ENCODE data around the gene MYO7B.

MYO7B gene

DNA sequence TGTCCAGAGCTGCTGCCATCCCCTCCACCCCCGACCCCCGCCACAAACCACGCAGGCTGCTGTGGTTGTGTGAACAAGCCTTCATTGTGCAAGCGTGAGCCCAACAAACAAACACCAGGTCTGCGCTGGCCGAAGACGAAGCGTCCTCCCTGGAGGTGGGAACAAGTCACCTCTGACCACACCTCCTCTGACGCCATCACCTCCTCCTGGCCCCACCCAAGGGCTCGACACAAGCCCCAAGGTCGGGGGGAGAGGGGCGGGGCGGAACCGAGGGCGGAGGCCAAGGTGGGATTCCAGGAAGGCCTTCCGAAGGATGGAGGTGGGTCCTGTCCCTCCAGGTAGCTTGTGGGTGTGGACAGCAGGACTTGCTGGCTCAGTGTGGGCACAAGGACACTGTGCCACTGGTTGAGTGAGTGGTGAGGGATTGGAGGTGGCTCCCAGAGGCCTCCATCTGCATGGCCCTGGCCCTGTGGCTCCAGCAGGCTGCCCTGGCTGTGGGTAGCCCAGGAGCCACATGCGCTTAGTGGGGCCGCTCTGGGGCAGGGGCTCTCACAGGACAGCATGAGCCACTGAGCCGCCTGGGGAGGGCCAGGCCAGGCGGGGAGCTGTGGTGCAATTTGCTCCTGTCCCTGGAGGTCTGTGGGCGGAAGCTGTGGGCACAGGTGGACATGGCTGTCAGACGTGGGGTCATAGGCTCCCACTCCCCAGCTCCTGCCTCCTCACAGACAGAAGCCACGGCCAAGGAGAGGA, 103.1 kb downstream of the MYO7B start:
- DNase-seq (ENCODE audit: low spot score), result no peak

DNA sequence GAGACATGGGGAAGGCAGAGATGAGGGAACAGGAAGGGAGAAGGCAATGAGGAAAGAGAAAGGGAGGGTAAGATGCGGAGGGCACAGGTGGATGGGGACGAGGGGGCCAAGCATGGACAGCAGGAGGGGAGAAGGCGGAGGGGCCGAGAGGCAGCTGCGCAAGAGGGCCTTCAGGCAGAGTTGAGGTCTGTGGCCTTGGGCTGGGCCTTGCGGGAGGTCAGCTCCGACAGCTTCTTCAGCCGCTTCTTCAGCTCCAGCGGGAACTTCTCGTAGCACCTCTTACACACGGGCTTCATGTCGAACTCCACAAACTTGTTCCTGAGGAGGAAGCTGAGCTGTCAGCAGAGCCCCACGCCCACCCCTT, 103.6 kb downstream of the MYO7B start:
- DNase-seq (ENCODE audit: low spot score), result no peak

DNA sequence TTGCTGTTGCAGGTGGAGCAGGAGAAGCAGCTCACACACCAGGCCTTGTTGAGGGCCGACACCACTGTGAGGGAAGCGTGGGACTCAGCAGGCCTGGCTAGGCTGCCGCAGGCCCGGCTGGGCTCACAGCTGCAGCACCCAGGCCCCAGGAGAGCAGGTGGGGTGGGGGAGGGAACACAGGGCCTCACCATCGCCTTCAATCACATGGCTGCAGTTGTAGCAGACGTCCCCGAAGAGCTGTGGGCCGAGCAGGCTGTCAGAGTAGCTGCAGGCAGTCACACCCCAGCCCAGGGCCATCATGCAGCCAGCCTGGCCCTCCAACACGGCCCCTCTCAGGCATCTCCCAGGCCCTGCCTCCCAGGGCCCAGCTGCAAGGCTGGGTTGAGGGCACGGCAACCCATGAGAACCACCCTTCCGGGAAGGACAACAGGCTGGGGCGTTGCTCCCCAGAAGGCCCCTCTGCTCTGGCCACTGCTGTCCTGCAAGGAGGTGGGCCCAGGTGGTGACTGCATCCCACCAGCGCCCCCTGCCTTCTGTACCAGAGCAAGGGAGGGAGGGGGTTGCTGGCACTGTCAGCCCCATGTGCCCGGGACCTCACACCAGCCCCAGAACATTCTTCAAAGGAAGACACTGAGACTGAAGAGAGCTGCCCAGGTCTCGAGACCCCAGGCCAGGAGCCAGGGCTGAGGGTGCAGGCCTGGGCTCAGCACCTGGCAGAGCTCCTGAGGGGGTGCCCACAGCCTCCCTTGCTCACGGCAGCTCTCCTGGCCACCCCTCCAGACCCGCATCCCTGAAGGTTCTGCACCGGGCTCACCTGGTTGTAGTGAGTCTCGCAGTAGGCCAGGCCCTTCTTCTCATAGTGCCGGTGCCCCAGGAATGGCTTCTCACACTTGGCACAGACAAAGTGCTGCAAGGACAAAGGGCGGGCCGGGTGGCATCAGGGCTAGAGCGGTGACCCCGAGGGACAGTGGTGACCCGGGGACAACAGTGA, 104.9 kb downstream of the MYO7B start:
- peak; percentile 64 for DNase-seq (ENCODE audit: low spot score)

DNA sequence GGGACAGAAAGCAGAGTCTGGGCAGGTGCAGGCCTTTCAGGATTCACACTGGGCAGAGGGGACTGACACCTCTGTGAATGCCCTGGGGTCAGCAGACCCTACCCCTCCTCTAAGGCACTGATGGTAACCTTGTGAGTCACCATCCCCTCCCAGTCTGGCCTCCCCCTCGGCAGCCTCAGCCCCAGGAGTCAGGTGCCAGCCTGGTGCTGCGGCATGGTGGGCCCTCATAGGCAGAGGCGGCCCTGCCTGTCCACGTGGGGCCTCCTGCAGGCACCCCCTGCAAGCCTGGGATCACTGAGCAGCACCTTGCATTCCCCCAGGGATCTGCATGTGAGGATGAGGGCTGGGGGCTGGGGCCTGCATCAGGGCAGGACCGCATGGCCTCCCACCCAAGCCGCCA, 105.7 kb downstream of the MYO7B start:
- no peak for DNase-seq (ENCODE audit: low spot score)

DNA sequence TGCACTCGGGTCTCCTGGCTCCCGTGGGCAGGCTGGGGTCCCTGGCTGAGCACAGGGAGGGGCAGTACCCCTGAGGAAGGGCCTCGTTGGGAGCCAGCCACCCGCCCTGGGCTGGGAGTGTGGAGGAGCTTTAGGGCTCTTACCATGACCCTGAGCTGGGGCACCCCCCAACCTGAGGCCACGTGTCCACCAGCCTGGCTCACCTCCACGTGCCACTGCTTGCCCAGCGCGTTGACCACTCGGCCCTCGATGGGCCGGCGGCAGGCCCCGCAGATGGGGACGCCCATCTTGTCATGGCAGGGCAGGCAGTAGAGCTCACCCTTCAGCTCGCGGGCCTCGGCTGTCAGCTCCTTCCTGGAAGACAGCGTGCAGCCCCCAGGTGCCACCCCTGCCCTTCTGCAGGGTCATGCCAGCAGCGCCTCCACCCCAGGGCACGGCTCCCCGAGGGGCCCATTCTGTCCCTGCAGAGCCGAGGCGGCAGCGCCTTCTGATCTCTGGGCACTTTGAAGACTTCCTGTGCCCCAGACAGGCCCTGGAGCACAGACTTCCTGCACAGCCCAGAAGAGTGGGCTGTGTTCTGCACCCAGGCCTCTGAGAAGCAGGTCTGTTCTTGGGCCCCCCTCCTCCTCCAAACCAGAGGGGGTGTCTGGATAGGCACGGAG, 106.5 kb downstream of the MYO7B start:
- DNase-seq (ENCODE audit: low spot score), result no peak

DNA sequence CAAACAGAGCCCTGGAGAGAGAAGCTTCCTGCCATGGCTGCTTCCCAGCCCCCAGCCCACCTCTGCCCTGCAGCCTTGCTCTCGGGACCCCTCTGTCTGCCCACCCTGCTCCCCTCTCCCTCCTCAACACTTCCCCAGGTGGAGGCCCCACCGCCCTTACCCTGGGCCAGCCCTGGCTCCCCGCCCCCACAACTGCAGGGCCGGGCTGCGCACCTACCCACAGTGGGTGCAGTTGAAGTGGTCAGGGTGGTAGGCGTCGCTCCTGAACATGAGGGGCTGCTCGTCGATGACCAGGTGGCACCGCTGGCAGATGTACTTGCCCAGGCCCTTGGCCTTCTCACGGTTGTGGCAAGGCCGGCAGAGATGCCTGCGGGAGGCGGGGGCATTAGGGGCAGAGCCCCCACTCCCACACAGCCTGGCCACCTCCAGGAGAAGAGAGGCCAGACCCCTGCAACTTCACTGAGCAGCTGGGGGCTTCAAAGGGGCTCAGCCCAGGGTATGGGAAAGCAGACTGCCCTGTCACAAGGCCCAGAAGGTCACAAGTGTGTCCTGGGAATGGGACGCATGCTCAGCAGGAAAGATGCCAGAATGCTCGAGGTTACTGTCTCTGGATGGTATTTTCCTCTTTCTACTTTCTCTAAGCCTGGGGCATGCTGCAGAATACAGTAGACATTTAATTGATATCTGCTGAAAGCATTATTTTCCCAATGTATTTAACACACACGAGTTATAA, 107.4 kb downstream of the MYO7B start:
- DNase-seq (ENCODE audit: low spot score), result no peak

DNA sequence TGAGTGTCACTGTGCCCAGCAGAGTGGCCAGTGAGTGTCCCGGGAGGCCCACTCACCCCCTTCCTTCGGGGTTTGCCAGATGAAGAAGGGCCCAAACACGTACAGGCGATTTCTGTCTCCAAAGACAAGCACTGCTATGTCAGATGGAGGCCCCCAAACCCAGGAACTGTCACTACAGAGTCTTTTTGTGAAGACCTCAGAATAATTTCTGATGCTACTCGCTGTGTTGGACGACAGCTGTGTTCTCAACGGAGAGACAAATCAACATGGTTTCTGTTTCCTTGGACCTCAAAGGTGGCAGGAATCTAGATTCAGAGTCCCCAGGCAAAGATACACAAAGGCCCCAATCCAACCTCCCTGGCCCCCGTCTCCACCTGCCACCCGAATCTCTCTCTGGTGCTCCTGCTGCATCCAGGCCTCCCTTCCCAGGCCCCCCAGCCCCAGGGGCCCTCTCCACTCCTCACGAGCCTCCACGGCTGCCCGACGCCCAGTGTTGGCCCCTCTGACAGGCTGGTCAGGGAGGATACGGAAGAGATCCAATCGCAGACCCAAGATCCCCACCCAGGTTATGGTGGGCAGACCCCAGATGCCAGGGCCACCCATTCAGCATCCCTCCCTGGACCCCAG, 108.1 kb downstream of the MYO7B start:
- no peak for DNase-seq (ENCODE audit: low spot score)

DNA sequence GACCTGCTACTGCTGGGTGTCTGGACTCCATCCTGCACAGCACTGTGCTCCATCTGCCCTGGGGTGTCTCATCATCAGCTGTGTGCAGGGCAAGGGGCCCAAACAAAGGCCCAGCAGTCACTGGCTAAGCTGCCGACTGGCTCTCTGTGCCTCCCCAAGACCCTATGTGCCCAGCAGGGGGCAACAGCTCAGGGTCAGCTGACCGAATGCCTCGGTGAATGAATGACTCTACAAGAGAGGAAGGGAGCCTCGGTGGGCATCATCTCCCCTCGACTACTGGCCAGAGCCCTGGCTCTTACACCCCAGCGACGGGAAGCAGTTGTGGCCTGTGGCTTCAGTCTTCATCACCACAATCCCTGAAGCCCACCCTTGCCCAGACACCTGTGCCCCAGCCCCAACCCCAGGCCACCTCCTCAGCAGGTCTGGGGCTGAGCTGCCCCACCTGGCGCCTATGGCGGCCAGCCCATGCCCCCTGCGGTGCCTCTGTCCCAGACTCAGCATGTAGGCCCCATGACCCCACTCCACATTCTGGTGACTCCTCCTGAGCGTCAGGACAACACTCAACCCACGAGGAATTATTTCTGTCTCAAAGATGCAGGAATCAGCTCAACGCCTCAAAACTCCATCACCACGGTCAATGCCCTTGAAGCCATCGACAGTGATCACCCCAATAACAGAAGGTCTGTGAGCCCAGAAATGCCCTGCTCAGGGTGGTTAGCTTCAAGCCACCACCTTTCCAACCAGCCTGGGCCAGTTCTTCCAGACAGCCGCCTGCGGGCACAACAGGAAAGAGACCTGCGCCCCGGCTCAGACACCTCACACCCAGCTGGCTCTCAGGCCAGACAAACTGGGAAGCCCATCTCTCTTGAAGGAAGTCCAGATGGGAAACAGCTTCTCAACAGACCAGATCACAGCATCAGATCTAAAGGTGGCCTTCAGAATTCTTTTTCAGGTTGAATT, 108.9 kb downstream of the MYO7B start:
- DNase-seq (ENCODE audit: low spot score), result no peak

DNA sequence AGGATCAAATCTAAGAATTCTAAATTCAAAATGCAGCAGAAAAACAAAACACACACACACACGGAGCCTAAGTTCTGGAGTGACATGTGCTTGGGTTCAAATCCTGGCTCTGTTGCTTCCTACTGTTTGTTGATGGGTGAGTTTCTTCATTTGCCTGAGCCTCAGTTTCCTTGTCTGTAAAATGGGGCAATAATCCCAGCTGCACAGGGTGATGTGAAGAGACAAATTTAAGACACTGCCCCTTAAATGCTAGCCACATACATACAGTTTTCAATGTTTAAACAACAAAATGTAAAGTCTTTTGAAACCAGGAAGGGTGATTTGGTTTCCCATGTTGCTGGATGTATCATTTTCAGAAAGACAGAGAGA, 109.5 kb downstream of the MYO7B start:
- DNase-seq (ENCODE audit: low spot score), result no peak

DNA sequence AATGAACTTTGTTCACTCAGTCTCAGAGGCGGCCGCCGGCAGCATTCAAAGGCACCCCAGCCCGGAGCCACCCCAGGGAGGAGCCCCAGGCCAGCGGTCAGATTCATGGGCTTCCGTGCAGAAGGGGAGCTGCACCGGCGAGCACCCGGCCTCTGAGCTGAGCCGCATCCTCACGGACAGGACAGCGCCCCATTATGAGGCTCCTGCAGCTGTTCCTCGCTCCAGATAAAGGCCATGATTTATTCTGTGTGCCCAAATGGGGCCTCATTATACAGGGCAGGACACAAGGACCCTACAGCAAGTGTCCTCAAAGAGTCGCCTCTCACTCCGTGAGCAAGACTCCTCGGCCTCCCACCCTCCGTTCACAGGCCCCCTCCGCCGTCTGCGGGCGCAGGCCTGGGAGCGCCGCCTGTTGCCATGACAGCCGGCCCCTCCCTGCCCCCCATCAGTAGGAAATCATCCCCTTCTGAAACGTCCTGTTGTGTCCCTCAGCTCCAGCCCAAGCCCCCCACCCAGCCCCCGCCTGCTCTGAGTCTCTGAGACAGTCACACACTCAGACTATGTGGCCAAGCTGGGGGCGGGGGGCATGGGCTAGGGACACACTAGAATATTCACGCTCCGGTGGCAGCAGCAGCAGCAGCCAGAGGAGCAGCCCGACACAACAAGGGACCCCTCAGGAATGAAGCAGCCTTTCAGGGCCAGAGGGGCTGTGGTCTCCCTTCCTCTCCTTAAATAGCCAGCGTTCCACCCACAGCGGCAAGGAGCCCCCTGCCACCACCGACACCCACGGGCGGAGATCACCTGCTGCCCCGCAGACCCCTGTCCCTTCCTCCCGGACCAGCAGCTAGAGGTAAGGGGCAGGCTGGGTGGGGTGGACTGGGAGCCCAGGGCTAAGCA, 110.2 kb downstream of the MYO7B start, which contains the start of gene GPR17:
TSS of gene GPR17 (plus strand) at position 759 of the 897 bp plus-strand sequence. CDS start 4,583 bp downstream, outside the sequence.
- no peak for DNase-seq (ENCODE audit: low spot score)

DNA sequence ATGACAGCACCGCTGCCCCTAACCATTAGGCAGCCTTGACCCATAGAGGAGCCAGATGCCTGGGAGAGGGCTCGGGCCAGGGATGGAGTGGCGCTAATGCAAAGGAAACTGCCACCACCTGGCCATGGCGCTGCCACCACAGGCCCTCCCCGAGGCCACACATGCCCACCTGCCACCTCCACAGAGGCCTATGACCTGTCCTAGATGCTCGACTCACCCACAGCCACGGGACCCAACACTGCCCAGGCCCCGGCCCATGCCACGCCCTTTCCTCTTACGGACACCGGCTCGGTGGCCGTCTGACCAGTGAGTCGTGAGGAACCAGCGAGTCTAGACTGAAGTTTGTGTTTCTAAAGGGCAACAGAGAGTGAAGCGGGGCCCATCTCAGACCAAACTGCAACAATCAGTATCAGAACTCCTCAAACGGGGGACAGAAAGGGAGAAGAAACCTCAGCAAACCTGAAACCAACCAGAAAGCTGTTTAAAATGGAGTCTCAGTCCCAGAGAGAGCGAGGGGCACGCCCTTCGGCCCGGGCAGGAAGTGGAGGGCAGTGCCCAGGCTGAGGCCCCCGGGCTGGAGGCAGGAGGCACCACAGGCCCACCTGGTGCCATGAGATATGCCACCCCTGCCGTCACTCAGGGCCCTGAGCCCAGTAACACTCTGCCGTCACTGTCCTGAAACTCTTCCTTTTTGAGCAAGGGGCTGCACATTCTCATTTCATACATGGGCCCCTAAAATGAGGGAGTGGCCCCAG, 111.2 kb downstream of the MYO7B start:
- no peak for DNase-seq (ENCODE audit: low spot score)

DNA sequence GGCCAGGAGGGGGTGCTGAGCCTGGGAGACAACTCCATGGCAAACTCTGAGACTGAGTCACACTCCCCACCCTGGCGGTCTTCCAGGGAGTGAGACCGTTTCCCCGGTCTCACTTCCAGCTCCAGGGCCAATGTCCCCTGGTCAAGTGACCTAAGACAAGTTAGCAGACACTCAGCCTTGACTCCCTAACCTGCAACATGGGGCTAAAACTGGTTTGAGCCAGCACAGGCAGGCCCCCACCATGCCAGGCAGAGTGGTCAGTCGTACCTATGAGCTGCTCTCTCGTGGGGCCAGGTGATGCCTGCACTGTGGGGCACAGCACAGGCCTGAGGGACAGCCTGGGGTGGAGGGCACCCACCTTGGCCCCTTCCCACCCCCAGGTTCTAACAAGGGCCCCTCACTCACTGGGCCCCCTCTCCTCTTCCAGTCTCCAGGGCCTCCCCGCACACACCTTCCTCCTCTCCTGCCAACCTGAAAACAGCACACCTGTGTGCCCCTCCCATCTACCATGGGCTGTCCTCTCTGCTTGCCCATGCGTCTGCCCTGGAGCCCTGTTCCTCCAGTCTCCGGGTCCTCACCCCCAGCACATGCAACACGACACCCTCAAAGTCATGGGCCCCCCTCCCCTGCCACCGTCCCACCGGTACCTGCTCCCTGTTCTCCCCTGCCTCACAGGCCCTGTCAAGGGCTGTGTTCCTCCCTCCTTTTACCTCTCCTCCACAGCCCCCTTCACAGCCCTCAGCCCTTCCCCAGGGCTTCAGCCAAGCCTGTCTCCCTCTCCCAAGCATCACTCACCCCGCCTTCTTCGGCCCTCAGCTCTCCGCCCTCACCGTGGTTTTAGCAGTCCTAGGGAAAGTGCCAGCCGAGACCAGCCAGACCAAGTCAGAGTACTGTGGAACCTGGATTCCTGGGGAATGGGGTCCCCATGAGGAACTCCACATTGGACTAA, 112.0 kb downstream of the MYO7B start:
- DNase-seq (ENCODE audit: low spot score), result no peak

DNA sequence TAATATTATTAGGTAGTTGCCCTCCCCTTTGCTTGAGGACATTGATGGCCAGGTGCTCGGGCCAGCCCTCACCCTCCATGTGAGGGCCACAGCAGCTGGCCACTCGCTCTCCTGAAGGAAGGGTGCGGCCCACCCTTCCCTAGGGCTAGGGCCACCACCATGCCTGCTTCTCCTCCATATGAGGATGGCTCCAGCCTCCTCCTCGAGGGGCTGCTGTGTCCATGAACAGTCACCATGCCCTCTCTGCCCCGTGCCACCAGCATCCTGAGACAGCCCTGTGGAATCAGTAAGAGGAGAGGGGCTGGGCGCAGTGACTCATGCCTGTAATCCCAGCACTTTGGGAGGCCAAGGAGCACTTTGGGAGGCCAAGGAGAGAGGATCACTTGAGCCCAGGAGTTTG, 112.8 kb downstream of the MYO7B start:
- DNase-seq (ENCODE audit: low spot score), result no peak

DNA sequence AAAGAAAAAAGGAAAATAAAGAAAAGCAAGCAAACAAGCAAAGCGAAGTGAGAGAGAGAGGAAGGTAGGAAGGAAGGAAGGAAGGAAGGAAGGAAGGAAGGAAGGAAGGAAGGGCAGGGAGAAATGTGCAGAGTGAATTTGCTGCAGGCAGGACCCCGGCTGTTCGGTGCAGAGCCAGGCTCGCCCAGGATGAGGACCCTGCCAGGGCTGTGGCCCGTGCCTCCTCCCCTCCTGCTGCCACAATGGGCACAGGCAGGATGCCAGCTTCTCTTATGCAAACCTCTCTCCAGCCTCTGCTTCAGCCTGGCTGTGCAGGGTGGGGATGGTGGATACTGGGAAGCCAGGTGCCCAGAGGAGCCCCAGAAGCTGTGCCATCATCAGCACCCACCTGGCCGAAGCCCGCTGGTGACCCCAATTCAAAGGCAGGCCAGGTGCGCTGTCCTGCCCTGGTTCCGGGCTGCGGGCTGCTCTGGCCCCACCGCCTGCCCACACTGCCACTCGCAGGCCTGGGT, 113.7 kb downstream of the MYO7B start:
- DNase-seq (ENCODE audit: low spot score), result no peak

DNA sequence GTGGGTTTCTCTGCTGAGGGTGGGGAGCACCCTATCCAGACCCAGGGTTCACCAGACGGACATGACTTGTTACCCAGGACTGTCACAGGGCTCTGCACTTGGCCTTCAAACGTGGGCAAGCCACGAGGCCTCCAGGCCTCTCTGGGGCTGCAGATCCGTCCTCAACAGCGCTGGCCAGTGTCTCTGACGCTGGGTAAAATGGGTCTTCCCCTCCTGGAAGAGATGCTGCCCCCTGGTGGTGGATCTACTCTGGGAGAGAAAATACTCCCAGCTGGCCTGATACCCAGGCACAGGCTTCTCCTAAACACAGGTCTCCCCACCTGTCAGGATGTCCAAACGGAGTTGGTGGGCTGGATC, 114.2 kb downstream of the MYO7B start:
- DNase-seq (ENCODE audit: low spot score), result peak; percentile 96

DNA sequence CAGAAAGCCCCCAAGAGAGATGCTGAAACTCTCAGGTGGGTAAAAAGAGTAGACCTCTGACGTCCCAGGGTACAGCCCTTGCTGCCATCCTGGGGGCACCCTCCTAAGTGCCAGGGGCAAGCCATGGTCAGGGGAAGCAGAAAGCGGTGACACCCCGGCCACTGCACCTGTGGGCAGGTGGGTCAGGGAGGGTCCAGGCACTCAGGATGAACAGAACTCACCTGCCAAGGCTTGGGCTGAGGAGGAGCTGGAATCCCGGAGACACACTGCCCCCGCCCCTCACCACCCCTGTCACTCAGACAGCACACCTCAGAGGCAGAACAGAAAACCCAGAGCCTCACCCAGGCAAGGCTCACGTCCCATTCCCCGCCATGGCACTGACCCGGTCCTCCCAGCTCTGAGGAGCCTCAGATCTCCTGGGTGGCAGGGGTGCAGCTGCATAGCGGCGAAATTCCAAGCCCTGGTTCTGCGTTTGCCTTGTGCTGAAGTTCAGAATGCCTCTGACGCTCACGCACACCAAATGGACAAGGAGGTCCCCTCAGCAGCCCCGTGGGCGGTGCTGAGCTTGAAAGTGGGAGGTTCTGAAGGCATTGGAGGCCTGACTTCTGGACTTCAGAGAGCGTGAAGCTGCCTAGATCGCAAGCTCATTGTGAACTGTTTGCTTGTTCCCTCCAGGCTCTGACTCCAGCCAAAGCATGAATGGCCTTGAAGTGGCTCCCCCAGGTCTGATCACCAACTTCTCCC, 114.7 kb downstream of the MYO7B start:
- DNase-seq (ENCODE audit: low spot score), result no peak
